Adrenal gland (tissue), 5 donors: ENCODE data around the gene SNX20.

Source experiments
- CTCF ChIP-seq, 6 experiments: fragments of 450-650 bp in 4 of 6; fragments of 200-600 bp in 2 of 6; sonication (generic) in 1 of 6; IDR thresholded peaks; 1 replicate in 5 of 6; 2 replicates in 1 of 6; pipeline versions ENCODE4 v1.5.1 to v1.8.0; 2016 to 2021; ENCODE audit warnings: antibody characterized with exemption in 6 of 6, mild to moderate bottlenecking in 2 of 6, moderate library complexity in 1 of 6
- POLR2A ChIP-seq, 2 donors: fragments of 450-650 bp; IDR thresholded peaks; one replicate each; pipeline ENCODE4 v1.6.1; 2017; ENCODE audit warnings: antibody characterized with exemption in 2 of 2, mild to moderate bottlenecking in 2 of 2, moderate library complexity in 1 of 2
- donor health status: DM: no; HTN: no; CAD: no.

DNA sequence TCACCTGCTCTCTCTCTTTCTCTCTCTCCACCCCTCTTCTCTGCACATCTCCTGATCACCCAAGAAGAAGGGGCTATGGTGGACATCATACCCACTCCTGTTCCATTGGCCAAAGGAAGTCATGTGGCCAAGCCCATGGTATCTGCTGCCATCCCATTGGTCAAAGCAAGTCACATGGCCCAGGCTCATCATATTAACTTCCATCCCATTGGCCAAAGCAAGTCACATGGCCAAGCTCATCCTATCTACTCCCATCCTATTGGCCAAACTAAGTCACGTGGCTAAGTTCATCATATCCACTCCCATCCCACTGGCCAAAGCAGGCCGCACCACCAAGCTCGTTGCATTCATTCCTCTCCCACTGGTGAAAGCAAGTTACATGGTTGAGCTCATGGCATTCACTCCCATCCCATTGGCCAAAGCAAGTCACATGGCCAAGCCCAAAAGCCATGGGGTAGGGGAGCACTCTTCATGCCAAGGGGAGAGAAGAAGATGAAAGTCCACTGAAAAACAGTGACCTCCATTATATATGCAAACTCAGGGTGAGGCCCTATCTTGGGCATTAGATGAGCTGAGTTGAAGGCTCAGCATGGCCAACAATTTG, 29.2 kb downstream of the SNX20 start:
- no peak for TF ChIP-seq POLR2A (IDR thresholded peaks at IDR 0.05)
- no peak for TF ChIP-seq CTCF (IDR thresholded peaks at IDR 0.05)
